IMR-90 (cell line): Measurements from ENCODE around the gene MGAT5. TPM values are rescaled to one million over a fixed set of nuclear protein-coding genes. Genes with fewer than 3 reads are reported as not detected.

Experiments
- ATAC-seq: fragments of 200-7000 bp; cut with Tn5 transposase; 2 replicates; pipeline ENCODE4 v1.9.1; 2020; ENCODE audit warnings: low read depth, mild to moderate bottlenecking, moderate library complexity
- BruUV-seq: library from RNA; stranded (reverse); fragments of 400-500 nt; replicated peaks from 2 replicates; lab custom pipeline; 2021; lab: Mats Ljungman, UMichigan
- CTCF ChIA-PET: fragments of 300-600 bp; formaldehyde crosslinking; extraction: SDS; loops from one replicate; lab custom pipeline; 2021; ENCODE audit warnings: antibody characterized with exemption; lab: Yijun Ruan, JAX
- POLR2A ChIA-PET: fragments of 300-600 bp; sonication (Branson Sonifier 250); formaldehyde crosslinking; loops from one replicate; lab custom pipeline; 2022; ENCODE audit warnings: antibody characterized with exemption; ENCODE audit not compliant: unreplicated experiment; lab: Charles Lee
- DNase-seq: peaks from one replicate; pipeline ENCODE4 v3.0.0; 2013
- H2AFZ ChIP-seq: replicated peaks from 2 replicates; pipeline ENCODE3; 2013; ENCODE audit warnings: low read length, mild to moderate bottlenecking; ENCODE audit not compliant: poor library complexity
- H2AK5ac ChIP-seq: 2 replicates; pipeline ENCODE4 v1.6.1; 2013; ENCODE audit warnings: low read depth, low read length, inconsistent platforms
- H2AK9ac ChIP-seq: replicated peaks from 2 replicates; pipeline ENCODE3; 2013; ENCODE audit warnings: mild to moderate bottlenecking, low read depth, low read length, moderate library complexity; ENCODE audit not compliant: poor library complexity
- H2BK120ac ChIP-seq: 2 replicates; pipeline ENCODE4 v1.6.1; 2013; ENCODE audit warnings: low read depth, low read length, inconsistent platforms
- H2BK15ac ChIP-seq: 3 replicates; pipeline ENCODE4 v1.6.1; 2013; ENCODE audit warnings: low read depth, low read length, inconsistent platforms
- H2BK20ac ChIP-seq: 2 replicates; pipeline ENCODE4 v1.6.1; 2013; ENCODE audit warnings: low read depth, mild to moderate bottlenecking, inconsistent platforms, low read length, moderate library complexity
- H2BK5ac ChIP-seq: 2 replicates; pipeline ENCODE4 v1.6.1; 2013; ENCODE audit warnings: mild to moderate bottlenecking, low read depth, low read length, inconsistent platforms; ENCODE audit not compliant: poor library complexity, severe bottlenecking
- H3K14ac ChIP-seq: replicated peaks from 2 replicates; pipeline ENCODE4 v1.6.1; 2013; ENCODE audit warnings: low read depth, low read length, inconsistent platforms
- H3K18ac ChIP-seq: 2 replicates; pipeline ENCODE4 v1.6.1; 2013; ENCODE audit warnings: low read depth, low read length, control low read depth
- H3K23ac ChIP-seq: 2 replicates; pipeline ENCODE4 v1.6.1; 2013; ENCODE audit warnings: low read depth, low read length, inconsistent platforms
- H3K27ac ChIP-seq: 2 replicates; pipeline ENCODE4 v1.5.1; 2013; ENCODE audit warnings: mild to moderate bottlenecking, control low read depth, low read length; ENCODE audit not compliant: insufficient read depth
- H3K27me3 ChIP-seq: 2 replicates; pipeline ENCODE4 v1.6.1; 2013; ENCODE audit warnings: low read length; ENCODE audit not compliant: control insufficient read depth, insufficient read depth
- H3K36me3 ChIP-seq: 2 replicates; pipeline ENCODE4 v1.6.1; 2013; ENCODE audit warnings: low read length, mixed read lengths; ENCODE audit not compliant: control insufficient read depth, insufficient read depth
- H3K4ac ChIP-seq: 2 replicates; pipeline ENCODE4 v1.6.1; 2013; ENCODE audit warnings: low read depth, low read length, inconsistent platforms
- H3K4me1 ChIP-seq: 2 replicates; pipeline ENCODE4 v1.6.1; 2013; ENCODE audit warnings: low read length, mixed read lengths; ENCODE audit not compliant: control insufficient read depth, insufficient read depth
- H3K4me2 ChIP-seq: 2 replicates; pipeline ENCODE4 v1.6.1; 2013; ENCODE audit warnings: low read depth, mild to moderate bottlenecking, control low read depth, low read length, moderate library complexity
- H3K4me3 ChIP-seq: 2 replicates; pipeline ENCODE4 v1.5.1; 2013; ENCODE audit warnings: low read depth, mild to moderate bottlenecking, control low read depth, low read length, moderate library complexity; ENCODE audit not compliant: insufficient read depth
- H3K56ac ChIP-seq: 2 replicates; pipeline ENCODE4 v1.6.1; 2013; ENCODE audit warnings: low read length, inconsistent platforms; ENCODE audit not compliant: insufficient read depth; ENCODE audit errors: extremely low read depth
- H3K79me1 ChIP-seq, 2 experiments: 2 replicates each; pipeline ENCODE4 v1.6.1; 2013; ENCODE audit warnings: low read length in 2 of 2, inconsistent platforms in 1 of 2, low read depth in 1 of 2
- H3K9ac ChIP-seq: 2 replicates; pipeline ENCODE4 v1.6.1; 2013; ENCODE audit warnings: low read depth, low read length, control low read depth
- H3K9me1 ChIP-seq: 2 replicates; pipeline ENCODE4 v1.6.1; 2013; ENCODE audit warnings: low read length, inconsistent platforms; ENCODE audit not compliant: insufficient read depth
- H3K9me3 ChIP-seq: 2 replicates; pipeline ENCODE4 v1.6.1; 2013; ENCODE audit warnings: low read length; ENCODE audit not compliant: control insufficient read depth, insufficient read depth
- H4K20me1 ChIP-seq: 2 replicates; pipeline ENCODE4 v1.6.1; 2013; ENCODE audit warnings: low read length, inconsistent platforms; ENCODE audit not compliant: insufficient read depth
- H4K5ac ChIP-seq: 2 replicates; pipeline ENCODE4 v1.6.1; 2013; ENCODE audit warnings: mild to moderate bottlenecking, low read depth, low read length, control low read depth
- H4K8ac ChIP-seq, 2 experiments: 2 replicates each; pipeline ENCODE4 v1.6.1; 2013; ENCODE audit warnings: low read depth in 2 of 2, low read length in 2 of 2, control low read depth in 1 of 2, inconsistent platforms in 1 of 2
- H4K91ac ChIP-seq: 2 replicates; pipeline ENCODE4 v1.6.1; 2013; ENCODE audit warnings: low read depth, low read length, inconsistent platforms; ENCODE audit not compliant: insufficient read depth
- CEBPB ChIP-seq: IDR thresholded peaks from 2 replicates; pipeline ENCODE4 v1.6.1; 2012; ENCODE audit warnings: low read depth, low read length, improper control_type of control experiment
- CHD1 ChIP-seq: IDR thresholded peaks from 2 replicates; pipeline ENCODE4 v1.6.1; 2012; ENCODE audit warnings: low read depth, low read length, improper control_type of control experiment
- MAFK ChIP-seq: IDR thresholded peaks from 2 replicates; pipeline ENCODE4 v1.6.1; 2012; ENCODE audit warnings: low read depth, low read length, improper control_type of control experiment
- MAZ ChIP-seq: IDR thresholded peaks from 2 replicates; pipeline ENCODE4 v1.6.1; 2012; ENCODE audit warnings: low read depth, mild to moderate bottlenecking, low read length, improper control_type of control experiment, moderate library complexity, borderline replicate concordance
- MXI1 ChIP-seq: IDR thresholded peaks from 2 replicates; pipeline ENCODE4 v1.6.1; 2012; ENCODE audit warnings: low read depth, mild to moderate bottlenecking, low read length, moderate library complexity, borderline replicate concordance
- POLR2A ChIP-seq: IDR thresholded peaks from 2 replicates; pipeline ENCODE4 v1.6.1; 2012; ENCODE audit warnings: mild to moderate bottlenecking, low read depth, low read length
- RAD21 ChIP-seq: IDR thresholded peaks from 2 replicates; pipeline ENCODE4 v1.6.1; 2012; ENCODE audit warnings: low read length, improper control_type of control experiment
- RCOR1 ChIP-seq: IDR thresholded peaks from 2 replicates; pipeline ENCODE4 v1.6.1; 2012; ENCODE audit warnings: mild to moderate bottlenecking, low read length, improper control_type of control experiment; ENCODE audit not compliant: insufficient replicate concordance
- RFX5 ChIP-seq: IDR thresholded peaks from 2 replicates; pipeline ENCODE4 v1.8.0; 2012; ENCODE audit warnings: low read depth, mild to moderate bottlenecking, low read length, moderate library complexity
- SMC3 ChIP-seq: fragments of 150-350 bp; IDR thresholded peaks from 2 replicates; pipeline ENCODE4 v1.6.1; 2016; ENCODE audit warnings: low read depth, mild to moderate bottlenecking, antibody characterized with exemption, low read length, moderate library complexity
- whole genome bisulfite sequencing, 2 experiments: methylation state at CpG; one replicate each; pipeline versions ENCODE4 v1.1.5 to v1.1.7; 2013; ENCODE audit warnings: missing lambda C conversion rate in 2 of 2; ENCODE audit not compliant: insufficient read length in 1 of 2; ENCODE audit errors: extremely low coverage in 2 of 2; 5-methylcytosine and 5-hydroxymethylcytosine counted together
- dilution Hi-C: fragments of 300-500 bp; cut with HindIII; formaldehyde crosslinking; loops from one replicate; pipeline ENCODE4 v1.14.3; 2018; ENCODE audit warnings: low sequenced_read_pairs; ENCODE audit not compliant: unreplicated experiment
- in situ Hi-C: fragments of 300-500 bp; cut with MboI; formaldehyde crosslinking; loops from 3 replicates; pipeline ENCODE4 v1.14.3; 2019; ENCODE audit warnings: low sequenced_read_pairs, inconsistent platforms, mixed read lengths
- intact Hi-C: fragments of 100-400 bp; cut with micrococcal nuclease; formaldehyde crosslinking; loops from 2 replicates; pipeline ENCODE4 v1.10.0; 2022
- polyA plus RNA-seq, 3 experiments: library from polyadenylated mRNA; depleted of rRNA; stranded (reverse); fragments of >200 nt; gene quantifications; 2 replicates each; pipeline ENCODE4 v1.2.3, GENCODE V29; 2012; ENCODE audit warnings: low replicate concordance in 1 of 3
- total RNA-seq: library from RNA; depleted of rRNA; stranded (reverse); fragments of >200 nt; gene quantifications from 2 replicates; pipeline ENCODE4 v1.2.3, GENCODE V29; 2012
- TF ChIP-seq, protein P1 (sequence below): fragments of 150-350 bp; IDR thresholded peaks from 2 replicates; pipeline ENCODE4 v1.6.1; 2017; ENCODE audit warnings: mild to moderate bottlenecking, antibody characterized with exemption, low read length, low read depth
- TF ChIP-seq, protein P2 (sequence below): fragments of 150-350 bp; IDR thresholded peaks from 2 replicates; pipeline ENCODE4 v1.6.1; 2016; ENCODE audit warnings: low read depth, mild to moderate bottlenecking, low read length, moderate library complexity, borderline replicate concordance

The MGAT5 gene
- total and polyA plus RNA-seq, 2 of the 4 experiments (the other 2 are of a cell fraction) = 22.9 to 59.9 TPM

DNA sequence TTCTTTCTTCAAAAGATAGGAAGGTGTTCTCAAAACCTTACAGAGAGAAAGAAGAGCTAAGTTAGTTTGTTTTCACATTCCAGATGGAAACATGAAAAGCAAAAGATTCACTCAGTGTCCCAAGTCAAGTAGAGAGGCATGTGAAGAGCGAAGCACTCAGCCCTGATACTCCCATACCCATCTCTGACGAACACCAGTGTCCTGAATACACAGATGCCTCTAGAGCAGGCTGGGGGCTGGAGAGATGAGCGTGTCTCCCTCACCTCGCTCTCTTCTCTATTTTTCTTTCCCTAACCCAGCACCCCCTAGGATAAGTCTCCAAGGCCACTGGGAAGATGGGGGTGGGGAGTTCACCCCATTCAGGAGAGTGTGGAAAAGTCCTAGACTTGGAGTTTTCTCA, 237.2 kb downstream of the MGAT5 start:
- Histone ChIP-seq H3K27me3 (peaks cover 33% of the 10 kb centered on the region), H4K91ac (no peak overlapping the region), H2AK5ac (no peak overlapping the region), H2BK20ac (no peak overlapping the region), H3K9ac (no peak overlapping the region), H4K8ac (no peak overlapping the region), H3K4me1 (no peaks in the 10 kb centered on the region), H3K56ac (no peak overlapping the region), H3K9me3 (no peaks in the 10 kb centered on the region), H3K18ac (no peak overlapping the region), H2BK5ac (no peak overlapping the region), H3K79me1 (no peaks in the 10 kb centered on the region), H4K5ac (no peak overlapping the region), H2AK9ac (no peak overlapping the region), H3K9me1 (no peaks in the 10 kb centered on the region), H2BK120ac (no peak overlapping the region), H3K36me3 (no peaks in the 10 kb centered on the region), H2AFZ (no peak overlapping the region), H3K4me2 (no peak overlapping the region), H3K14ac (no peak overlapping the region), H4K20me1 (no peaks in the 10 kb centered on the region), H3K23ac (no peak overlapping the region), H3K27ac (no peak overlapping the region), H3K4ac (no peak overlapping the region), H2BK15ac (no peak overlapping the region), H3K4me3 (no peak overlapping the region)
- WGBS, 2 experiments = no CpG with 5 or more reads among the region's 4 CpGs
- TF ChIP-seq POLR2A = no peak
- no peak for TF ChIP-seq MAFK
- no peak for TF ChIP-seq RFX5
- no peak for TF ChIP-seq RCOR1
- TF ChIP-seq RAD21 = no peak
- TF ChIP-seq MAZ = no peak
- TF ChIP-seq SMC3 = no peak
- TF ChIP-seq CHD1 = no peak
- TF ChIP-seq CEBPB = no peak
- TF ChIP-seq MXI1 = no peak
- TF ChIP-seq, protein P1, sequence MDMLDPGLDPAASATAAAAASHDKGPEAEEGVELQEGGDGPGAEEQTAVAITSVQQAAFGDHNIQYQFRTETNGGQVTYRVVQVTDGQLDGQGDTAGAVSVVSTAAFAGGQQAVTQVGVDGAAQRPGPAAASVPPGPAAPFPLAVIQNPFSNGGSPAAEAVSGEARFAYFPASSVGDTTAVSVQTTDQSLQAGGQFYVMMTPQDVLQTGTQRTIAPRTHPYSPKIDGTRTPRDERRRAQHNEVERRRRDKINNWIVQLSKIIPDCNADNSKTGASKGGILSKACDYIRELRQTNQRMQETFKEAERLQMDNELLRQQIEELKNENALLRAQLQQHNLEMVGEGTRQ = no peak
- TF ChIP-seq, protein P2, sequence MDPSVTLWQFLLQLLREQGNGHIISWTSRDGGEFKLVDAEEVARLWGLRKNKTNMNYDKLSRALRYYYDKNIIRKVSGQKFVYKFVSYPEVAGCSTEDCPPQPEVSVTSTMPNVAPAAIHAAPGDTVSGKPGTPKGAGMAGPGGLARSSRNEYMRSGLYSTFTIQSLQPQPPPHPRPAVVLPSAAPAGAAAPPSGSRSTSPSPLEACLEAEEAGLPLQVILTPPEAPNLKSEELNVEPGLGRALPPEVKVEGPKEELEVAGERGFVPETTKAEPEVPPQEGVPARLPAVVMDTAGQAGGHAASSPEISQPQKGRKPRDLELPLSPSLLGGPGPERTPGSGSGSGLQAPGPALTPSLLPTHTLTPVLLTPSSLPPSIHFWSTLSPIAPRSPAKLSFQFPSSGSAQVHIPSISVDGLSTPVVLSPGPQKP = no peak
- intact Hi-C loops (no loop called here), dilution Hi-C loops (no loop called here), in situ Hi-C loops (no loop called here)
- ChIA-PET POLR2A (no interaction called here), CTCF (no interaction called here)
- DNase-seq (no peak), ATAC-seq (no peak)
- no TSS peak for BruUV-seq
